ENCODE measurements around the gene HAUS1. TPM values are rescaled to one million over a fixed set of nuclear protein-coding genes. Genes with fewer than 3 reads are reported as not detected.

The HAUS1 gene
- total and polyA plus RNA-seq, 2 donors (not counting 3 experiments of a cell fraction or from before 2014, with no cell fraction given) = 29.4 to 57.1 TPM

DNA sequence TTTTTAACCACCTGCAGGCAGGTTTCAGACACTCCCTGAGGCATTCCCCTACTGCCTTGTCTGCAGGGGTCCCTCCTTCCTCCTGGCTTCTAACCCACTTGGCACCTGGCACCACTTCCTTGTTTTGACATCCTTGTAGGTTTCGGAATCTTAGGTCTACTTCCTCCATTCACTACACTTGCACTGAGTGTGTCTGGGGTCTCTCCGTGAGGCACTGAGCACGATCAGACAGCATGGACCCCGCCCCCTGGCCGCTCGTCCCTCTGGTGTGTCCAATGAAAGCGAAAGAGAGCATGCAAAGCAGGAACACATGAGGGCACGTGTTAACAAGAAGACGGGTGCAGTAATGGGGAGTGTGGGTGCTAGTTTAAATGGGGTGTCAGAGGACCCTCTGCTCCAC, 63.8 kb downstream of the HAUS1 start:
- Histone ChIP-seq H3K9me3 (replicated peaks; ENCODE audit: control insufficient read depth, insufficient read depth, low read length) (no peaks in the 10 kb centered on the region), H3K4me1 (ENCODE audit: control insufficient read depth, extremely low read depth, insufficient read depth, low read length) (peaks cover 4% of the 10 kb centered on the region), H3K27ac (ENCODE audit: insufficient read depth, low read depth, low read length) (no peak overlapping the region), H3K79me2 (ENCODE audit: control insufficient read depth, insufficient read depth, low read length) (no peaks in the 10 kb centered on the region), H4K20me1 (replicated peaks; ENCODE audit: control insufficient read depth, extremely low read depth, insufficient read depth, low read length) (no peaks in the 10 kb centered on the region), H3K4me3 (replicated peaks in 1 of 3; ENCODE audit: insufficient read depth in 1 of 3, low read depth in 1 of 3, low read length in 3 of 3) (no peak overlapping the region), H3K4me2 (ENCODE audit: insufficient read depth, low read length) (no peak overlapping the region), H3K9me1 (replicated peaks; ENCODE audit: control insufficient read depth, extremely low read depth, insufficient read depth, low read length) (no peaks in the 10 kb centered on the region), H3K9ac (replicated peaks; ENCODE audit: extremely low read depth, insufficient read depth, low read length) (no peak overlapping the region), H2AFZ (ENCODE audit: low read depth, low read length) (no peak overlapping the region), H3K36me3 (ENCODE audit: control insufficient read depth in 2 of 2, extremely low read depth in 1 of 2, insufficient read depth in 2 of 2, low read length in 2 of 2) (no peaks in the 10 kb centered on the region), H3K27me3 (ENCODE audit: control insufficient read depth in 2 of 2, insufficient read depth in 2 of 2, low read length in 2 of 2) (no peaks in the 10 kb centered on the region)
- CTCF ChIA-PET = no interaction called here
- no peak for DNase-seq (ENCODE audit: low read depth, low spot score)
- no peak for FAIRE-seq
- dilution Hi-C loops (cut with MboI; ENCODE audit: extremely low pct_ligation_motif_present, low sequenced_read_pairs) = no loop called here
- intact Hi-C loops (cut with micrococcal nuclease) = no loop called here
- POLR2A ChIA-PET = no interaction called here
- TF ChIP-seq POLR2A (IDR thresholded peaks at IDR 0.05; ENCODE audit: low read depth, low read length) = no peak
- TF ChIP-seq EZH2 (IDR thresholded peaks at IDR 0.05; ENCODE audit: borderline replicate concordance, low read depth, low read length, severe bottlenecking) = no peak
- TF ChIP-seq GATA2 (IDR thresholded peaks at IDR 0.05; ENCODE audit: insufficient read depth, insufficient read length, low read depth, low read length) = no peak
- TF ChIP-seq FOS (IDR thresholded peaks at IDR 0.05; ENCODE audit: borderline replicate concordance, insufficient read depth, low read length) = no peak
- TF ChIP-seq CTCF (IDR thresholded peaks at IDR 0.05; ENCODE audit: extremely low read depth in 1 of 2, insufficient read depth in 1 of 2, low read depth in 1 of 2, low read length in 2 of 2) = no peak
- TF ChIP-seq, protein P1, sequence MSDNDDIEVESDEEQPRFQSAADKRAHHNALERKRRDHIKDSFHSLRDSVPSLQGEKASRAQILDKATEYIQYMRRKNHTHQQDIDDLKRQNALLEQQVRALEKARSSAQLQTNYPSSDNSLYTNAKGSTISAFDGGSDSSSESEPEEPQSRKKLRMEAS (IDR thresholded peaks at IDR 0.05; ENCODE audit: insufficient read depth, insufficient read length) = no peak
- no peak for TF ChIP-seq MYC (IDR thresholded peaks at IDR 0.05; ENCODE audit: low read depth, low read length)
- no peak for TF ChIP-seq POLR2AphosphoS5 (IDR thresholded peaks at IDR 0.05; ENCODE audit: insufficient read depth, low read depth, low read length)
- no peak for TF ChIP-seq JUN (IDR thresholded peaks at IDR 0.05; ENCODE audit: borderline replicate concordance, insufficient read depth, insufficient read length, low read depth)
- no TSS peak for BruUV-seq (replicated peaks)

Measured in endothelial cell of umbilical vein (primary cell).